B cell (primary cell): ENCODE data around the gene APOE.

ENCODE experiments used
- EZH2 ChIP-seq: IDR thresholded peaks from 2 replicates; pipeline ENCODE4 v1.6.1; 2012; ENCODE audit warnings: borderline replicate concordance, low read depth, mild to moderate bottlenecking, moderate library complexity, low read length; ENCODE audit not compliant: insufficient read depth, poor library complexity, severe bottlenecking
- TF ChIP-seq, protein P1 (sequence below): fragments of 200-600 bp; IDR thresholded peaks from one replicate; pipeline ENCODE4 v1.8.0; 2022; ENCODE audit warnings: antibody characterized with exemption, mild to moderate bottlenecking

DNA sequence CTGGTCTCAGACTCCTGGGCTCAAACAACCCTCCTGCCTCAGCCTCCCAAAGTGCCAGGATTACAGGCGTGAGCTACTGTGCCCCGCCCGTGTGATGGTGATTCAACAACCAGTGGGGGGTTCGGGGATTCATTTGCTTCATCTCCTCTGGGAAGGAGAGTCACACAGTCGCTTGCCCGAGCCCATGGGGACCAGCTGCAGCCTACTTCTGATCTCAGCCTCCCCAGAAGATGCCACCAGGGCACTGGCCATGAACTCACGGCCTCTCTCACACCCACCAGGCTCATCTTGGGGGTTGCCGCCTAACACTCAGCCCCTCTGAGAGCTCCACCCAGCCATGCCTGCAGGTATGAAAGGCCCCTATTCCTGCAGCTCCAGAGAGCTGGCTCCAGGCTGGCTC is 7.8 kb upstream of the APOE start:
- TF ChIP-seq, protein P1, sequence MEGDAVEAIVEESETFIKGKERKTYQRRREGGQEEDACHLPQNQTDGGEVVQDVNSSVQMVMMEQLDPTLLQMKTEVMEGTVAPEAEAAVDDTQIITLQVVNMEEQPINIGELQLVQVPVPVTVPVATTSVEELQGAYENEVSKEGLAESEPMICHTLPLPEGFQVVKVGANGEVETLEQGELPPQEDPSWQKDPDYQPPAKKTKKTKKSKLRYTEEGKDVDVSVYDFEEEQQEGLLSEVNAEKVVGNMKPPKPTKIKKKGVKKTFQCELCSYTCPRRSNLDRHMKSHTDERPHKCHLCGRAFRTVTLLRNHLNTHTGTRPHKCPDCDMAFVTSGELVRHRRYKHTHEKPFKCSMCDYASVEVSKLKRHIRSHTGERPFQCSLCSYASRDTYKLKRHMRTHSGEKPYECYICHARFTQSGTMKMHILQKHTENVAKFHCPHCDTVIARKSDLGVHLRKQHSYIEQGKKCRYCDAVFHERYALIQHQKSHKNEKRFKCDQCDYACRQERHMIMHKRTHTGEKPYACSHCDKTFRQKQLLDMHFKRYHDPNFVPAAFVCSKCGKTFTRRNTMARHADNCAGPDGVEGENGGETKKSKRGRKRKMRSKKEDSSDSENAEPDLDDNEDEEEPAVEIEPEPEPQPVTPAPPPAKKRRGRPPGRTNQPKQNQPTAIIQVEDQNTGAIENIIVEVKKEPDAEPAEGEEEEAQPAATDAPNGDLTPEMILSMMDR = no peak
- no peak for TF ChIP-seq EZH2
